DOHH2 (cell line): ENCODE data around the gene SNX30.
A peak's percentile ranks its signal among the peaks of the same experiment; 100 is the strongest.

ENCODE experiments used
- H3F3A ChIP-seq: fragments of 200-600 bp; sonication (generic), shearing (Covaris generic); 2 replicates; pipeline ENCODE4 v1.6.0; 2016; ENCODE audit warnings: antibody characterized with exemption, mild to moderate bottlenecking; ENCODE audit not compliant: control insufficient read depth, insufficient read depth
- H3K27ac ChIP-seq: fragments of 200-600 bp; sonication (generic); 2 replicates; pipeline ENCODE4 v1.5.1; 2014; ENCODE audit warnings: low read depth, mild to moderate bottlenecking, low read length, moderate library complexity
- H3K27me3 ChIP-seq: fragments of 200-600 bp; sonication (generic); 2 replicates; pipeline ENCODE4 v1.6.1; 2014; ENCODE audit warnings: mild to moderate bottlenecking, low read length, mixed read lengths; ENCODE audit not compliant: control insufficient read depth
- H3K36me3 ChIP-seq: fragments of 200-600 bp; sonication (generic); 2 replicates; pipeline ENCODE4 v1.6.1; 2014; ENCODE audit warnings: mild to moderate bottlenecking, low read length, moderate library complexity, mixed read lengths; ENCODE audit not compliant: control insufficient read depth
- H3K4me1 ChIP-seq: fragments of 200-600 bp; sonication (generic); 2 replicates; pipeline ENCODE4 v1.6.1; 2014; ENCODE audit warnings: mild to moderate bottlenecking, low read length, mixed read lengths; ENCODE audit not compliant: control insufficient read depth
- H3K4me2 ChIP-seq: fragments of 200-600 bp; sonication (generic); 2 replicates; pipeline ENCODE4 v1.6.0; 2014; ENCODE audit warnings: mild to moderate bottlenecking, low read length, moderate library complexity
- H3K4me3 ChIP-seq: fragments of 200-600 bp; sonication (generic); 2 replicates; pipeline ENCODE4 v1.5.1; 2014; ENCODE audit warnings: mild to moderate bottlenecking, low read length, mixed read lengths
- H3K79me2 ChIP-seq: fragments of 200-600 bp; sonication (generic); 2 replicates; pipeline ENCODE4 v1.6.1; 2014; ENCODE audit warnings: mild to moderate bottlenecking, low read length, mixed read lengths; ENCODE audit not compliant: control insufficient read depth
- H3K9me2 ChIP-seq: fragments of 200-600 bp; sonication (generic); replicated peaks from 2 replicates; pipeline ENCODE4 v1.6.1; 2014; ENCODE audit warnings: mild to moderate bottlenecking, low read length, mixed read lengths; ENCODE audit not compliant: control insufficient read depth
- H3K9me3 ChIP-seq: fragments of 200-600 bp; sonication (generic); 2 replicates; pipeline ENCODE4 v1.6.1; 2014; ENCODE audit warnings: antibody characterized with exemption, low read length, mixed read lengths; ENCODE audit not compliant: control insufficient read depth, insufficient read depth
- H4K20me1 ChIP-seq: fragments of 200-600 bp; sonication (generic); 2 replicates; pipeline ENCODE4 v1.6.0; 2014; ENCODE audit warnings: low read depth, mild to moderate bottlenecking, antibody characterized with exemption, low read length, moderate library complexity; ENCODE audit not compliant: control insufficient read depth, insufficient read depth
- CTCF ChIP-seq: fragments of 200-600 bp; sonication (generic); IDR thresholded peaks from one replicate; pipeline ENCODE4 v1.5.1; 2014; ENCODE audit warnings: antibody characterized with exemption, mild to moderate bottlenecking, low read depth, low read length; ENCODE audit not compliant: poor library complexity, severe bottlenecking
- EZH2phosphoT487 ChIP-seq: fragments of 200-600 bp; sonication (generic); IDR thresholded peaks from 2 replicates; pipeline ENCODE4 v1.6.1; 2017; ENCODE audit warnings: borderline replicate concordance, mild to moderate bottlenecking, antibody characterized with exemption, low read length, moderate library complexity, mixed read lengths

SNX30 gene

GRCh38 chr9:112885324-112885723 lies 134.8 kb downstream of the SNX30 start:
- Histone ChIP-seq H3K27ac (no peak overlapping the region), H3K4me1 (no peaks in the 10 kb centered on the region), H4K20me1 (no peaks in the 10 kb centered on the region), H3K4me3 (no peak overlapping the region), H3K79me2 (no peaks in the 10 kb centered on the region), H3F3A (no peaks in the 10 kb centered on the region), H3K4me2 (no peak overlapping the region), H3K9me2 (no peaks in the 10 kb centered on the region), H3K27me3 (no peaks in the 10 kb centered on the region), H3K9me3 (no peaks in the 10 kb centered on the region), H3K36me3 (no peaks in the 10 kb centered on the region)
- TF ChIP-seq CTCF, result no peak
- no peak for TF ChIP-seq EZH2phosphoT487

- no peak for TF ChIP-seq EZH2phosphoT487
- TF ChIP-seq CTCF, result no peak
- Histone ChIP-seq H3K27ac (no peak overlapping the region), H3K4me1 (no peaks in the 10 kb centered on the region)
These were observed 135.8 kb downstream of the SNX30 start for GRCh38 chr9:112886351-112886750.

GRCh38 chr9:112887381-112887780 lies 136.8 kb downstream of the SNX30 start:
- H3K36me3 ChIP-seq, result no peaks in the 10 kb centered on the region
- H3K9me2 ChIP-seq, result no peaks in the 10 kb centered on the region
- H3K27ac ChIP-seq, result no peak overlapping the region
- H3K4me1 ChIP-seq, result no peaks in the 10 kb centered on the region
- H3K9me3 ChIP-seq, result no peaks in the 10 kb centered on the region
- no peak overlapping the region for H3K4me2 ChIP-seq
- no peak overlapping the region for H3K4me3 ChIP-seq
- TF ChIP-seq CTCF, result peak; percentile 63
- TF ChIP-seq EZH2phosphoT487, result no peak
- H3K27me3 ChIP-seq, result no peaks in the 10 kb centered on the region
- H3K79me2 ChIP-seq, result no peaks in the 10 kb centered on the region
- no peaks in the 10 kb centered on the region for H3F3A ChIP-seq
- H4K20me1 ChIP-seq, result no peaks in the 10 kb centered on the region

More at GRCh38 chr9:112886351-112886750, 135.8 kb downstream of the SNX30 start:
- H3K4me2 ChIP-seq, result no peak overlapping the region
- no peaks in the 10 kb centered on the region for H3K9me2 ChIP-seq
- no peaks in the 10 kb centered on the region for H3K36me3 ChIP-seq
- no peaks in the 10 kb centered on the region for H3K9me3 ChIP-seq
- no peak overlapping the region for H3K4me3 ChIP-seq
- H3K27me3 ChIP-seq, result no peaks in the 10 kb centered on the region
- no peaks in the 10 kb centered on the region for H3K79me2 ChIP-seq
- H3F3A ChIP-seq, result no peaks in the 10 kb centered on the region
- H4K20me1 ChIP-seq, result no peaks in the 10 kb centered on the region
